ENCODE measurements around the gene TNFAIP1. TPM values are rescaled to one million over a fixed set of nuclear protein-coding genes. Genes with fewer than 3 reads are reported as not detected.
A peak's percentile ranks its signal among the peaks of the same experiment; 100 is the strongest.

The TNFAIP1 gene
- total RNA-seq, 1 experiment from 2014 or later, result 49.4 TPM

GRCh38 chr17:28345419-28346198, 10.0 kb downstream of the TNFAIP1 start:
- TF ChIP-seq CTCF (IDR thresholded peaks at IDR 0.05; ENCODE audit: unreplicated experiment), result no peak
- peaks cover 21% of the 10 kb centered on the region for H3K4me1 Mint-ChIP-seq (ENCODE audit: low read depth, unreplicated experiment)
- no peak overlapping the region for H3K27ac Mint-ChIP-seq (ENCODE audit: unreplicated experiment)
- CTCF ChIA-PET, result no interaction called here
- no peaks in the 10 kb centered on the region for H3K27me3 Mint-ChIP-seq (ENCODE audit: unreplicated experiment)
- H3K4me3 Mint-ChIP-seq (ENCODE audit: low read depth, unreplicated experiment), result no peak overlapping the region
- H3K9me3 Mint-ChIP-seq (ENCODE audit: low read depth, unreplicated experiment), result no peaks in the 10 kb centered on the region
- H3K36me3 Mint-ChIP-seq (ENCODE audit: insufficient read depth, unreplicated experiment), result peaks cover 59% of the 10 kb centered on the region
- DNase-seq, result no peak
- intact Hi-C loops (cut with micrococcal nuclease; ENCODE audit: unreplicated experiment), result no loop called here
- no TSS peak for BruUV-seq (replicated peaks)

GRCh38 chr17:28346199-28346580, 10.6 kb downstream of the TNFAIP1 start:
- Mint-ChIP-seq H3K4me1 (ENCODE audit: low read depth, unreplicated experiment) (peaks cover 21% of the 10 kb centered on the region), H3K4me3 (ENCODE audit: low read depth, unreplicated experiment) (no peak overlapping the region), H3K27ac (ENCODE audit: unreplicated experiment) (no peak overlapping the region), H3K9me3 (ENCODE audit: low read depth, unreplicated experiment) (no peaks in the 10 kb centered on the region), H3K27me3 (ENCODE audit: unreplicated experiment) (no peaks in the 10 kb centered on the region), H3K36me3 (ENCODE audit: insufficient read depth, unreplicated experiment) (peaks cover 60% of the 10 kb centered on the region)
- CTCF ChIA-PET, result interaction anchor here (1.1 to 2.0 kb wide), 3 partner anchors 10 to 22 kb away, joined by 3 to 9 read pairs (median 8); partner anchors contain the start of genes POLDIP2 and TNFAIP1
- BruUV-seq (replicated peaks), result no TSS peak
- TF ChIP-seq CTCF (IDR thresholded peaks at IDR 0.05; ENCODE audit: unreplicated experiment), result no peak
- intact Hi-C loops (cut with micrococcal nuclease; ENCODE audit: unreplicated experiment), result no loop called here
- DNase-seq, result no peak

- Mint-ChIP-seq H3K4me1 (ENCODE audit: low read depth, unreplicated experiment) (peaks cover 21% of the 10 kb centered on the region), H3K4me3 (ENCODE audit: low read depth, unreplicated experiment) (no peak overlapping the region), H3K27me3 (ENCODE audit: unreplicated experiment) (no peaks in the 10 kb centered on the region), H3K27ac (ENCODE audit: unreplicated experiment) (peak overlapping the region; percentile 82), H3K9me3 (ENCODE audit: low read depth, unreplicated experiment) (no peaks in the 10 kb centered on the region), H3K36me3 (ENCODE audit: insufficient read depth, unreplicated experiment) (peaks cover 58% of the 10 kb centered on the region)
- DNase-seq, result peak; percentile 37
- CTCF ChIA-PET, result interaction anchor here (1.0 to 2.0 kb wide), 4 partner anchors 11 to 95 kb away, joined by 3 to 9 read pairs (median 6); partner anchors contain the start of genes POLDIP2 and TNFAIP1
- peak; percentile 21 for TF ChIP-seq CTCF (IDR thresholded peaks at IDR 0.05; ENCODE audit: unreplicated experiment)
- TSS peak; percentile 3 for BruUV-seq (replicated peaks)
- intact Hi-C loops (cut with micrococcal nuclease; ENCODE audit: unreplicated experiment), result no loop called here
Observed at GRCh38 chr17:28346746-28347246, 11.2 kb downstream of the TNFAIP1 start.

- TF ChIP-seq CTCF (IDR thresholded peaks at IDR 0.05; ENCODE audit: unreplicated experiment), result no peak
- intact Hi-C loops (cut with micrococcal nuclease; ENCODE audit: unreplicated experiment), result no loop called here
- TSS peak; percentile 34 for BruUV-seq (replicated peaks)
- Mint-ChIP-seq H3K36me3 (ENCODE audit: insufficient read depth, unreplicated experiment) (peaks cover 58% of the 10 kb centered on the region), H3K4me1 (ENCODE audit: low read depth, unreplicated experiment) (peaks cover 21% of the 10 kb centered on the region), H3K9me3 (ENCODE audit: low read depth, unreplicated experiment) (no peaks in the 10 kb centered on the region), H3K27ac (ENCODE audit: unreplicated experiment) (peak overlapping the region; percentile 82), H3K4me3 (ENCODE audit: low read depth, unreplicated experiment) (no peak overlapping the region), H3K27me3 (ENCODE audit: unreplicated experiment) (no peaks in the 10 kb centered on the region)
- CTCF ChIA-PET, result interaction anchor here (1.0 to 2.0 kb wide), 4 partner anchors 10 to 96 kb away, joined by 3 to 9 read pairs (median 6); partner anchors contain the start of genes POLDIP2 and TNFAIP1
- DNase-seq, result peak; percentile 63
Observed at GRCh38 chr17:28347261-28347891, 11.8 kb downstream of the TNFAIP1 start.

Data from Calu3 (cell line).